DMS53 treated with DMSO at 0.1 percent for 48 hours (cell line): ENCODE data around the gene ADAMTSL3.
A peak's percentile ranks its signal among the peaks of the same experiment; 100 is the strongest.
"Not testable (repeated sequence)": the region's sequence is repeated elsewhere in the genome, so short reads cannot be mapped to it uniquely, and the experiment has no call there.

Source experiments
- DNase-seq: peaks from one replicate; lab custom pipeline; 2025; ENCODE audit not compliant: unreplicated experiment; lab: John Stamatoyannopoulos, UW

ADAMTSL3 gene

GRCh38 chr15:84010246-84010645 lies 356.3 kb downstream of the ADAMTSL3 start:
- no peak for DNase-seq

- no peak for DNase-seq
Observed at GRCh38 chr15:84016371-84016770, 362.4 kb downstream of the ADAMTSL3 start.

GRCh38 chr15:84022516-84022915 lies 368.6 kb downstream of the ADAMTSL3 start:
- no peak for DNase-seq

- DNase-seq, result no peak
Observed at GRCh38 chr15:84023636-84024035, 369.7 kb downstream of the ADAMTSL3 start.

- no peak for DNase-seq
Observed at GRCh38 chr15:84033793-84034553, 380.1 kb downstream of the ADAMTSL3 start.

- peak; percentile 24 for DNase-seq
Observed at GRCh38 chr15:84034578-84035398, 380.9 kb downstream of the ADAMTSL3 start.

GRCh38 chr15:84035399-84035766 lies 381.5 kb downstream of the ADAMTSL3 start:
- DNase-seq, result peak; percentile 18

- no peak for DNase-seq
Observed at GRCh38 chr15:84037301-84037700, 383.4 kb downstream of the ADAMTSL3 start.

- peak; percentile 5 for DNase-seq
Observed at GRCh38 chr15:84042434-84043056, 388.6 kb downstream of the ADAMTSL3 start.

- no peak for DNase-seq
Observed at GRCh38 chr15:84046064-84046637, 392.2 kb downstream of the ADAMTSL3 start.

GRCh38 chr15:84049480-84049879 lies 395.6 kb downstream of the ADAMTSL3 start:
- DNase-seq, result not testable (repeated sequence)

GRCh38 chr15:84050076-84050475 lies 396.2 kb downstream of the ADAMTSL3 start:
- DNase-seq, result no peak

- DNase-seq, result not testable (repeated sequence)
Observed at GRCh38 chr15:84051146-84051545, 397.2 kb downstream of the ADAMTSL3 start.

GRCh38 chr15:84054544-84054943 lies 400.6 kb downstream of the ADAMTSL3 start:
- not testable (repeated sequence) for DNase-seq

- DNase-seq, result no peak
Observed at GRCh38 chr15:84057714-84058331, 403.9 kb downstream of the ADAMTSL3 start.

- DNase-seq, result not testable (repeated sequence)
Observed at GRCh38 chr15:84063674-84064073, 409.8 kb downstream of the ADAMTSL3 start.

- DNase-seq, result not testable (repeated sequence)
Observed at GRCh38 chr15:84068674-84069073, 414.8 kb downstream of the ADAMTSL3 start.

GRCh38 chr15:84078038-84078437 lies 424.1 kb downstream of the ADAMTSL3 start:
- not testable (repeated sequence) for DNase-seq

- peak; percentile 84 for DNase-seq
Observed at GRCh38 chr15:84079325-84079884, 425.5 kb downstream of the ADAMTSL3 start.
